Progenitor cell of endocrine pancreas (in vitro differentiated cells): ENCODE results near the gene TMEM272. TPM values are rescaled to one million over a fixed set of nuclear protein-coding genes. Genes with fewer than 3 reads are reported as not detected.

ENCODE experiments used
- DNase-seq: peaks from one replicate; pipeline ENCODE4 v3.0.0; 2021; ENCODE audit warnings: low spot score; ENCODE audit not compliant: unreplicated experiment
- H3K27ac Mint-ChIP-seq: 2 replicates; pipeline ENCODE4 v1.8.0; 2021; ENCODE audit warnings: mild to moderate bottlenecking, moderate library complexity, mixed read lengths
- H3K27me3 Mint-ChIP-seq: 2 replicates; pipeline ENCODE4 v1.8.0; 2021; ENCODE audit warnings: mixed read lengths
- H3K36me3 Mint-ChIP-seq: 2 replicates; pipeline ENCODE4 v1.8.0; 2022; ENCODE audit warnings: mixed read lengths; ENCODE audit not compliant: insufficient read depth
- H3K4me1 Mint-ChIP-seq: 2 replicates; pipeline ENCODE4 v1.8.0; 2021; ENCODE audit warnings: low read depth, mixed read lengths
- H3K4me3 Mint-ChIP-seq: 2 replicates; pipeline ENCODE4 v1.8.0; 2021; ENCODE audit warnings: low read depth, mild to moderate bottlenecking, moderate library complexity, mixed read lengths
- H3K9me3 Mint-ChIP-seq: 2 replicates; pipeline ENCODE4 v1.8.0; 2021; ENCODE audit warnings: low read depth, mixed read lengths
- total RNA-seq: library from RNA; stranded (reverse); gene quantifications from 2 replicates; pipeline ENCODE4 v1.2.1, GENCODE V29; 2021
- TF ChIP-seq, protein P1 (sequence below): fragments of 200-600 bp; sonication (generic); IDR thresholded peaks from one replicate; pipeline ENCODE4 v1.5.0; 2021; ENCODE audit warnings: antibody characterized with exemption, mild to moderate bottlenecking; ENCODE audit not compliant: unreplicated experiment

TMEM272 gene
- total RNA-seq, 1 donor from 2014 or later: 1.5 TPM

DNA sequence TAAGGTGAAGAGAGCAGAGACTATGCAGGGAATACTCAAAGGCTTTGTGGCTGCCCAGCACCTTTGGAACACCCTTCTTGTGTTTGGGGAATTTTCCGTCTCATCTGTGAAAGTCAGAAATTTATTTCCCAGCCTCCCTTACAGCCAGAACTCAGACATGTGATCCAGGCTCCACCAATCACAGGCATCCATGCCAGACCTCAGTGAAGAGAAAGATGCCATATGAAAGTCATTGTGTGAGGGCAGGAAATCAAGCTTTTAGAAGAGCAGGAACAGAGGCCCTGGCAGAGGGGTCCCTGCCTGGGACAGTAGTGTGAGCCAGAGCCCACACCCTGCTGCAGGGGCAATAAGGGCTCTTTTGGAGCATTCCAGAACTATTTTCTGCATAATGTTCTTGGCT, 28.9 kb upstream of the TMEM272 start:
- Mint-ChIP-seq H3K27ac (no peak overlapping the region), H3K9me3 (no peaks in the 10 kb centered on the region), H3K36me3 (peaks cover 3% of the 10 kb centered on the region), H3K4me1 (peaks cover 4% of the 10 kb centered on the region), H3K27me3 (no peaks in the 10 kb centered on the region), H3K4me3 (no peak overlapping the region)
- TF ChIP-seq, protein P1, sequence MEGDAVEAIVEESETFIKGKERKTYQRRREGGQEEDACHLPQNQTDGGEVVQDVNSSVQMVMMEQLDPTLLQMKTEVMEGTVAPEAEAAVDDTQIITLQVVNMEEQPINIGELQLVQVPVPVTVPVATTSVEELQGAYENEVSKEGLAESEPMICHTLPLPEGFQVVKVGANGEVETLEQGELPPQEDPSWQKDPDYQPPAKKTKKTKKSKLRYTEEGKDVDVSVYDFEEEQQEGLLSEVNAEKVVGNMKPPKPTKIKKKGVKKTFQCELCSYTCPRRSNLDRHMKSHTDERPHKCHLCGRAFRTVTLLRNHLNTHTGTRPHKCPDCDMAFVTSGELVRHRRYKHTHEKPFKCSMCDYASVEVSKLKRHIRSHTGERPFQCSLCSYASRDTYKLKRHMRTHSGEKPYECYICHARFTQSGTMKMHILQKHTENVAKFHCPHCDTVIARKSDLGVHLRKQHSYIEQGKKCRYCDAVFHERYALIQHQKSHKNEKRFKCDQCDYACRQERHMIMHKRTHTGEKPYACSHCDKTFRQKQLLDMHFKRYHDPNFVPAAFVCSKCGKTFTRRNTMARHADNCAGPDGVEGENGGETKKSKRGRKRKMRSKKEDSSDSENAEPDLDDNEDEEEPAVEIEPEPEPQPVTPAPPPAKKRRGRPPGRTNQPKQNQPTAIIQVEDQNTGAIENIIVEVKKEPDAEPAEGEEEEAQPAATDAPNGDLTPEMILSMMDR: no peak
- DNase-seq: no peak

DNA sequence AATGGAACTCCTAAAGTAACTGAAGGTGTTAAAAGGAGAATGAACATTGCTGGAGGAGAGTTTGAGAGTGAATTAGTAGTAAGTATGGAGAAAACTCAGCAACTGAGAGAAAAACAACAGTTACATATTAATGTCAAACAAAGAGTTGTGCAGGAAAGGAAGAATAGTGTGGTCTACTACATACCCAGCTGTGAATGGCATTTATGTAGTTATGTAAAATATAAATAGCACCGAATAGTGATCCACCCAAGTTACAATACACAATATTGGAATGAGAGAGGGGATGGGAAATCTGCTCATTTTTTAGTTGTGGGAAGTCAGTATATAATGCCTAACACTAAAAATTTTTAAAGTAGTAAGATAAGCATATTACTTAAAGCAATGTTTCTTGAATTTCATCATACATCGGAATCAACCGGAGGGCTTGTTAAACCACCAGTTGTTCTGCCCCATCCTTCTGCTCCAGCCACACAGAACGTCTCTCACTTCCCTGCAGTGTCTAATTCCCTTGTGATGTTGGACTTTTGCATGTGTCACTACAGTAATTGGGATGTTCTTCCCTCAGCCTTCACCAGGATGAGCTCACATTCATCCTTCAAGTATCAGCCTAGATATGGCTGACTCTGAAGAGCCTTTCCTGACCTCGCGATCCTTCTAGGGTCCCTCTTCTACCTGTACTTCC, 28.3 kb upstream of the TMEM272 start:
- DNase-seq: no peak
- Mint-ChIP-seq H3K27me3 (no peaks in the 10 kb centered on the region), H3K9me3 (no peaks in the 10 kb centered on the region), H3K4me1 (peaks cover 4% of the 10 kb centered on the region), H3K4me3 (no peak overlapping the region), H3K27ac (no peak overlapping the region), H3K36me3 (peaks cover 3% of the 10 kb centered on the region)
- TF ChIP-seq, protein P1: no peak

DNA sequence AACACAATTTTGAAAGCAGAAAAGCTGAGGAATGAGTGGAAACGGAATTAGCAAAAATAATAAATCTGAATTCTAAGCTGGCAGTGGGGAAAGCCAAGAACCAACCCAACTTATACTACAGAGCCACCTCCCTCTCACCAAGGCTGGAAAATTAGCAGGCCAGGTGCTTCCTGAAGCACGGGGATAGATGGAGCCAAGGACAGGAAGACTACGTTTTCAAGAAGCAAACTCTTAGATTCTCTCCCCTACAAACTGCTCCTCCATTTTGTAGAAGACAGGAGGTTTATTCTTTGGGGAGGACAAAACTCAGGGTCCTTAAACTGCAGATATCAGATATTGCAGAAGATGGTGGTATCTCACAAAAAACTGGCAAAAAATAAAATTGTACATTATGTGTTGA, 25.6 kb upstream of the TMEM272 start:
- no peaks in the 10 kb centered on the region for H3K27me3 Mint-ChIP-seq

DNA sequence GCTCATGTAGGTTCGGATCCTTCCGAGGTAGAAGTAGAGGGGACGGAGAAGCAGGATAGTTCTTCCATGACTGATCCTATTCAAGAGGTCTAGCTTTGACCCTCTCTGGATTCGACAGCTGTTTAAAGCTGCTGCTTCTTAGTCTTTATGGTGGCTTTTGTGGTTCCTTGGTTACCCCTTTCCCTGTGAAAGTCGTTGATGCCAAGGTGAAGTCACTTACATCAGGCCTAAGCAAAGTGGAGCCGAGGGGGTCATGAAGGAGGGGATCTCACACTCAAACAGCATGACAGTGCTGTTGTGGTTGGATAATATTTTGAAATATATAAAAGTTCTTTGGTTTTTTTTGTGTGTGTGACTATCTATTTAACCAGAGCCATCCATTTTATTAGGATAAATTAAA, 24.9 kb upstream of the TMEM272 start:
- no peaks in the 10 kb centered on the region for H3K4me1 Mint-ChIP-seq
- H3K27me3 Mint-ChIP-seq: no peaks in the 10 kb centered on the region
- TF ChIP-seq, protein P1: no peak
- no peak for DNase-seq
- no peaks in the 10 kb centered on the region for H3K9me3 Mint-ChIP-seq
- no peak overlapping the region for H3K4me3 Mint-ChIP-seq
- no peak overlapping the region for H3K27ac Mint-ChIP-seq
- H3K36me3 Mint-ChIP-seq: peaks cover 3% of the 10 kb centered on the region

More for the DNA sequence above, 25.6 kb upstream of the TMEM272 start:
- Mint-ChIP-seq H3K9me3 (no peaks in the 10 kb centered on the region), H3K36me3 (peaks cover 3% of the 10 kb centered on the region), H3K4me1 (no peaks in the 10 kb centered on the region), H3K27ac (no peak overlapping the region), H3K4me3 (no peak overlapping the region)
- TF ChIP-seq, protein P1: no peak
- DNase-seq: no peak

DNA sequence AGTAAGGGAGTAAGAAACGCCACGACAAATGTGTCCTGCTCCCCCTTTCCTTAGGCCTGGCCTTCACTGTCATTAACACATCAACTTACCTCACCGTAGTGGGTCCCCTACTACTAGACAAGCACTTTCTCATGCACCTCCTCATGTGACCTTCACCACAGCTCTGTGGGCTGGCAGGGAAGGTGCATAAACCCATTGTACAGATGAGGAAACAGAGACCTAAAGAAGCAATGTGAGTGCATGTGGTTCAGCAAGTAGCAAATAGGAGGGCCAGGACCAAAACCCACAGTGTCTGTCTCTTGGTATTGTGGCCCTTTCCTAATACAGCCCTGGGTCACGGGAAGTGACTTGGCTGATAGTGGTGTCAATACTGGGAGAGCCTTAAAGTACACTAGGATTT, 22.1 kb upstream of the TMEM272 start:
- no peak overlapping the region for H3K4me3 Mint-ChIP-seq
- H3K36me3 Mint-ChIP-seq: peaks cover 3% of the 10 kb centered on the region
- DNase-seq: no peak
- TF ChIP-seq, protein P1: no peak
- H3K27me3 Mint-ChIP-seq: no peaks in the 10 kb centered on the region
- H3K4me1 Mint-ChIP-seq: no peaks in the 10 kb centered on the region
- H3K9me3 Mint-ChIP-seq: no peaks in the 10 kb centered on the region
- no peak overlapping the region for H3K27ac Mint-ChIP-seq
